Central memory CD8-positive, alpha-beta T cell (primary cell): Measurements from ENCODE around the gene NAGLU.
A peak's percentile ranks its signal among the peaks of the same experiment; 100 is the strongest.
"Not testable (repeated sequence)": the region's sequence is repeated elsewhere in the genome, so short reads cannot be mapped to it uniquely, and the experiment has no call there.

Experiments used
- ATAC-seq: fragments of 150-1000 bp; cut with Tn5 transposase; replicated peaks from 2 replicates; pipeline ENCODE4 v1.10.0; 2022; ENCODE audit warnings: mild to moderate bottlenecking, moderate FRiP score, moderate number of reproducible peaks; ENCODE audit not compliant: poor library complexity, severe bottlenecking; ENCODE audit errors: extremely low read depth
- DNase-seq, 2 donors: peaks; one replicate each; pipeline ENCODE4 v3.0.0; 2021; ENCODE audit warnings: low spot score in 2 of 2
- H3K27ac Mint-ChIP-seq: one replicate; pipeline ENCODE4 v1.8.0; 2022; ENCODE audit warnings: low read depth, mild to moderate bottlenecking, moderate library complexity, mixed read lengths
- H3K27me3 Mint-ChIP-seq: one replicate; pipeline ENCODE4 v1.8.0; 2022; ENCODE audit warnings: mixed read lengths
- H3K36me3 Mint-ChIP-seq: one replicate; pipeline ENCODE4 v1.8.0; 2022; ENCODE audit warnings: mild to moderate bottlenecking, moderate library complexity, mixed read lengths; ENCODE audit not compliant: insufficient read depth
- H3K4me1 Mint-ChIP-seq: one replicate; pipeline ENCODE4 v1.8.0; 2022; ENCODE audit warnings: mixed read lengths
- H3K4me3 Mint-ChIP-seq: one replicate; pipeline ENCODE4 v1.8.0; 2022; ENCODE audit warnings: mild to moderate bottlenecking, moderate library complexity, mixed read lengths
- H3K9me3 Mint-ChIP-seq: one replicate; pipeline ENCODE4 v1.8.0; 2022; ENCODE audit warnings: mixed read lengths

The NAGLU gene

GRCh38 chr17:42553866-42554249 lies 17.8 kb downstream of the NAGLU start:
- H3K9me3 Mint-ChIP-seq: no peaks in the 10 kb centered on the region
- DNase-seq (no peak), ATAC-seq (peak; percentile 12)
- peaks cover 6% of the 10 kb centered on the region for H3K36me3 Mint-ChIP-seq
- no peaks in the 10 kb centered on the region for H3K27me3 Mint-ChIP-seq
- H3K4me3 Mint-ChIP-seq: peak overlapping the region; percentile 88
- H3K27ac Mint-ChIP-seq: peak overlapping the region; percentile 88
- H3K4me1 Mint-ChIP-seq: peaks cover 35% of the 10 kb centered on the region

GRCh38 chr17:42554250-42555121 lies 18.4 kb downstream of the NAGLU start:
- Mint-ChIP-seq H3K4me1 (peaks cover 29% of the 10 kb centered on the region), H3K27me3 (no peaks in the 10 kb centered on the region), H3K4me3 (peak overlapping the region; percentile 88), H3K36me3 (peaks cover 6% of the 10 kb centered on the region), H3K27ac (peak overlapping the region; percentile 88), H3K9me3 (no peaks in the 10 kb centered on the region)
- ATAC-seq (peak; percentile 87), DNase-seq (peak; percentile 55 to 62)

- Mint-ChIP-seq H3K9me3 (no peaks in the 10 kb centered on the region), H3K4me3 (peak overlapping the region; percentile 88), H3K27me3 (no peaks in the 10 kb centered on the region), H3K4me1 (peaks cover 29% of the 10 kb centered on the region), H3K27ac (peak overlapping the region; percentile 88), H3K36me3 (peaks cover 6% of the 10 kb centered on the region)
- DNase-seq (no peak), ATAC-seq (peak; percentile 8)
Measured at GRCh38 chr17:42555122-42555622, 19.1 kb downstream of the NAGLU start.

- H3K27me3 Mint-ChIP-seq, H3K9me3 Mint-ChIP-seq, DNase-seq, H3K36me3 Mint-ChIP-seq, ATAC-seq: not testable (repeated sequence)
- H3K4me3 Mint-ChIP-seq: peak overlapping the region; percentile 88
- H3K4me1 Mint-ChIP-seq: peaks cover 24% of the 10 kb centered on the region
- H3K27ac Mint-ChIP-seq: peak overlapping the region; percentile 88
Measured at GRCh38 chr17:42555961-42556617, 20.0 kb downstream of the NAGLU start.

GRCh38 chr17:42559075-42559474 lies 23.0 kb downstream of the NAGLU start:
- peaks cover 11% of the 10 kb centered on the region for H3K36me3 Mint-ChIP-seq
- ATAC-seq (no peak), DNase-seq (no peak)
- H3K27ac Mint-ChIP-seq: no peak overlapping the region
- no peak overlapping the region for H3K4me3 Mint-ChIP-seq
- H3K4me1 Mint-ChIP-seq: peaks cover 42% of the 10 kb centered on the region
- H3K9me3 Mint-ChIP-seq: no peaks in the 10 kb centered on the region
- no peaks in the 10 kb centered on the region for H3K27me3 Mint-ChIP-seq

GRCh38 chr17:42560246-42560645 lies 24.2 kb downstream of the NAGLU start:
- no peaks in the 10 kb centered on the region for H3K9me3 Mint-ChIP-seq
- peak overlapping the region; percentile 44 for H3K27ac Mint-ChIP-seq
- no peak overlapping the region for H3K4me3 Mint-ChIP-seq
- DNase-seq (no peak), ATAC-seq (no peak)
- H3K4me1 Mint-ChIP-seq: peaks cover 31% of the 10 kb centered on the region
- H3K27me3 Mint-ChIP-seq: no peaks in the 10 kb centered on the region
- H3K36me3 Mint-ChIP-seq: peaks cover 11% of the 10 kb centered on the region

GRCh38 chr17:42561897-42562387 lies 25.9 kb downstream of the NAGLU start, which contains the start of gene COASY:
COASY (plus strand) TSS chr17:42562148; CDS start chr17:42562623, 475 bp downstream.
- peak; percentile 83 to 86 for DNase-seq
- Mint-ChIP-seq H3K4me3 (peak within 1 kb of the TSS; percentile 89), H3K27me3 (no peaks in the 10 kb centered on the region), H3K9me3 (no peaks in the 10 kb centered on the region), H3K27ac (peak within 1 kb of the TSS; percentile 96), H3K36me3 (peaks cover 17% of the 10 kb centered on the region), H3K4me1 (peaks cover 34% of the 10 kb centered on the region)
- ATAC-seq: peak; percentile 64

GRCh38 chr17:42562388-42563142 lies 26.5 kb downstream of the NAGLU start:
- no peaks in the 10 kb centered on the region for H3K27me3 Mint-ChIP-seq
- no peak for ATAC-seq

GRCh38 chr17:42563143-42563509 lies 27.1 kb downstream of the NAGLU start:
- H3K27ac Mint-ChIP-seq: peak overlapping the region; percentile 96
- H3K27me3 Mint-ChIP-seq: no peaks in the 10 kb centered on the region
- DNase-seq (no peak), ATAC-seq (no peak)
- H3K9me3 Mint-ChIP-seq: no peaks in the 10 kb centered on the region
- H3K4me1 Mint-ChIP-seq: peaks cover 41% of the 10 kb centered on the region
- peaks cover 21% of the 10 kb centered on the region for H3K36me3 Mint-ChIP-seq
- H3K4me3 Mint-ChIP-seq: peak overlapping the region; percentile 89

More at GRCh38 chr17:42562388-42563142, 26.5 kb downstream of the NAGLU start:
- no peak for DNase-seq
- peak overlapping the region; percentile 96 for H3K27ac Mint-ChIP-seq
- H3K4me1 Mint-ChIP-seq: peaks cover 36% of the 10 kb centered on the region
- H3K36me3 Mint-ChIP-seq: peaks cover 21% of the 10 kb centered on the region
- peak overlapping the region; percentile 89 for H3K4me3 Mint-ChIP-seq
- H3K9me3 Mint-ChIP-seq: no peaks in the 10 kb centered on the region

- no peak for DNase-seq
- Mint-ChIP-seq H3K4me1 (peaks cover 43% of the 10 kb centered on the region), H3K4me3 (peak overlapping the region; percentile 89), H3K36me3 (peaks cover 21% of the 10 kb centered on the region), H3K27me3 (no peaks in the 10 kb centered on the region), H3K27ac (peak overlapping the region; percentile 96), H3K9me3 (no peaks in the 10 kb centered on the region)
- no peak for ATAC-seq
Measured at GRCh38 chr17:42563543-42563942, 27.5 kb downstream of the NAGLU start.

GRCh38 chr17:42563950-42564349 lies 27.9 kb downstream of the NAGLU start:
- ATAC-seq (no peak), DNase-seq (no peak)
- Mint-ChIP-seq H3K9me3 (no peaks in the 10 kb centered on the region), H3K4me1 (peaks cover 47% of the 10 kb centered on the region), H3K27ac (peak overlapping the region; percentile 52), H3K4me3 (peak overlapping the region; percentile 89), H3K27me3 (no peaks in the 10 kb centered on the region), H3K36me3 (peaks cover 21% of the 10 kb centered on the region)
